SU-DHL-6 (cell line): ENCODE results near the gene KLK15.

ENCODE experiments used
- H2AFZ ChIP-seq: fragments of 200-600 bp; sonication (generic); 2 replicates; pipeline ENCODE4 v1.6.1; 2014; ENCODE audit warnings: low read depth, mild to moderate bottlenecking, moderate library complexity, mixed read lengths, antibody characterized with exemption, low read length; ENCODE audit not compliant: severe bottlenecking
- H3F3A ChIP-seq: fragments of 200-600 bp; shearing (Covaris generic); 2 replicates; pipeline ENCODE4 v1.6.0; 2016; ENCODE audit warnings: antibody characterized with exemption, mild to moderate bottlenecking; ENCODE audit not compliant: insufficient read depth
- H3K27ac ChIP-seq: fragments of 200-600 bp; sonication (generic); 2 replicates; pipeline ENCODE4 v1.5.1; 2016; ENCODE audit warnings: low read depth, mild to moderate bottlenecking, low read length, moderate library complexity, mixed read lengths
- H3K27me3 ChIP-seq: fragments of 200-600 bp; sonication (generic), shearing (Covaris generic); 2 replicates; pipeline ENCODE4 v1.6.0; 2014; ENCODE audit warnings: mild to moderate bottlenecking, low read length
- H3K36me3 ChIP-seq: fragments of 200-600 bp; sonication (generic); 2 replicates; pipeline ENCODE4 v1.6.1; 2014; ENCODE audit warnings: mild to moderate bottlenecking, low read length, mixed read lengths
- H3K4me2 ChIP-seq: fragments of 300-600, 200-600 bp; shearing (Covaris generic), sonication (generic); 2 replicates; pipeline ENCODE4 v1.6.0; 2014; ENCODE audit warnings: low read length, low read depth, mild to moderate bottlenecking; ENCODE audit not compliant: poor library complexity, severe bottlenecking
- H3K4me3 ChIP-seq: fragments of 200-600 bp; sonication (generic); 2 replicates; pipeline ENCODE4 v1.5.1; 2014; ENCODE audit warnings: antibody characterized with exemption, low read length, mild to moderate bottlenecking, mixed read lengths; ENCODE audit not compliant: insufficient read depth, poor library complexity, severe bottlenecking
- H3K79me2 ChIP-seq: fragments of 200-600 bp; sonication (generic); 2 replicates; pipeline ENCODE4 v1.6.1; 2014; ENCODE audit warnings: mild to moderate bottlenecking, low read length, moderate library complexity; ENCODE audit not compliant: insufficient read depth
- H3K9ac ChIP-seq: fragments of 200-600 bp; sonication (generic); 2 replicates; pipeline ENCODE4 v1.7.0; 2014; ENCODE audit warnings: mild to moderate bottlenecking, low read length
- H3K9me2 ChIP-seq: fragments of 200-600 bp; sonication (generic); replicated peaks from 2 replicates; pipeline ENCODE4 v1.6.1; 2014; ENCODE audit warnings: low read length; ENCODE audit not compliant: insufficient read depth
- H3K9me3 ChIP-seq: fragments of 200-600 bp; sonication (generic); 2 replicates; pipeline ENCODE4 v1.6.1; 2014; ENCODE audit warnings: low read length, mixed read lengths; ENCODE audit not compliant: insufficient read depth
- H4K20me1 ChIP-seq: fragments of 200-600 bp; sonication (generic); 2 replicates; pipeline ENCODE4 v1.6.1; 2014; ENCODE audit warnings: low read depth, mild to moderate bottlenecking, antibody characterized with exemption, low read length, moderate library complexity, mixed read lengths
- CTCF ChIP-seq: fragments of 200-600 bp; sonication (generic); IDR thresholded peaks from one replicate; pipeline ENCODE4 v1.5.1; 2017; ENCODE audit warnings: antibody characterized with exemption, mild to moderate bottlenecking, low read length, moderate library complexity; ENCODE audit not compliant: insufficient read depth, poor library complexity, severe bottlenecking
- EZH2phosphoT487 ChIP-seq: fragments of 200-600 bp; sonication (generic), shearing (Covaris generic); conservative IDR thresholded peaks from 2 replicates; pipeline ENCODE4 v1.6.1; 2018; ENCODE audit warnings: mild to moderate bottlenecking, antibody characterized with exemption, low read length, moderate library complexity, mixed read lengths

Gene KLK15

GRCh38 chr19:50874211-50874610 is 40.8 kb upstream of the KLK15 start:
- no peaks in the 10 kb centered on the region for H3K36me3 ChIP-seq
- no peaks in the 10 kb centered on the region for H3K79me2 ChIP-seq
- TF ChIP-seq CTCF (no peak), EZH2phosphoT487 (no peak)
- no peaks in the 10 kb centered on the region for H3K9me2 ChIP-seq
- no peak overlapping the region for H3K27ac ChIP-seq
- no peak overlapping the region for H3K4me3 ChIP-seq
- H2AFZ ChIP-seq: no peak overlapping the region
- no peaks in the 10 kb centered on the region for H3F3A ChIP-seq
- no peak overlapping the region for H3K4me2 ChIP-seq
- H3K9ac ChIP-seq: no peak overlapping the region
- H3K9me3 ChIP-seq: no peaks in the 10 kb centered on the region
- no peaks in the 10 kb centered on the region for H4K20me1 ChIP-seq
- no peaks in the 10 kb centered on the region; the same call in 1 of the 2 replicates for H3K27me3 ChIP-seq

GRCh38 chr19:50873056-50873455 is 39.7 kb upstream of the KLK15 start, which contains the start of gene KLK2:
TSS of gene KLK2 (plus strand) at chr19:50873439. CDS start at chr19:50873474, 35 bp downstream.
- Histone ChIP-seq H3K9me3 (no peaks in the 10 kb centered on the region), H3K36me3 (no peaks in the 10 kb centered on the region), H3K9me2 (no peaks in the 10 kb centered on the region), H4K20me1 (no peaks in the 10 kb centered on the region), H3K4me2 (no peak within 1 kb of the TSS), H3F3A (no peaks in the 10 kb centered on the region), H3K27ac (no peak within 1 kb of the TSS), H3K4me3 (no peak within 1 kb of the TSS), H3K9ac (no peak within 1 kb of the TSS), H3K27me3 (no peaks in the 10 kb centered on the region; the same call in 1 of the 2 replicates), H3K79me2 (no peaks in the 10 kb centered on the region), H2AFZ (no peak within 1 kb of the TSS)
- TF ChIP-seq EZH2phosphoT487 (no peak), CTCF (no peak)

GRCh38 chr19:50870417-50871089 is 37.2 kb upstream of the KLK15 start:
- H3K9me3 ChIP-seq: no peaks in the 10 kb centered on the region
- no peaks in the 10 kb centered on the region for H4K20me1 ChIP-seq
- H3K9ac ChIP-seq: no peak overlapping the region
- no peaks in the 10 kb centered on the region for H3F3A ChIP-seq
- no peak overlapping the region for H2AFZ ChIP-seq
- no peaks in the 10 kb centered on the region for H3K9me2 ChIP-seq
- H3K79me2 ChIP-seq: no peaks in the 10 kb centered on the region
- no peaks in the 10 kb centered on the region for H3K36me3 ChIP-seq
- H3K27me3 ChIP-seq: no peaks in the 10 kb centered on the region; the same call in 1 of the 2 replicates
- H3K27ac ChIP-seq: no peak overlapping the region
- no peak overlapping the region for H3K4me2 ChIP-seq
- TF ChIP-seq CTCF (no peak), EZH2phosphoT487 (no peak)
- H3K4me3 ChIP-seq: no peak overlapping the region
